Gastroesophageal sphincter (tissue), 3 donors: ENCODE data around the gene ITGAL.

Experiments used
- POLR2A ChIP-seq, 2 donors: fragments of 450-650 bp; IDR thresholded peaks; one replicate each; pipeline ENCODE4 v1.6.1; 2017; ENCODE audit warnings: antibody characterized with exemption in 2 of 2, mild to moderate bottlenecking in 2 of 2, moderate library complexity in 1 of 2
- TF ChIP-seq, protein P1 (sequence below), 4 experiments: fragments of 200-600 bp in 2 of 4; fragments of 450-650 bp in 2 of 4; sonication (generic) in 1 of 4; IDR thresholded peaks; one replicate each; pipeline ENCODE4 v1.5.1; 2017 to 2019; ENCODE audit warnings: antibody characterized with exemption in 4 of 4, mild to moderate bottlenecking in 2 of 4, moderate library complexity in 2 of 4

DNA sequence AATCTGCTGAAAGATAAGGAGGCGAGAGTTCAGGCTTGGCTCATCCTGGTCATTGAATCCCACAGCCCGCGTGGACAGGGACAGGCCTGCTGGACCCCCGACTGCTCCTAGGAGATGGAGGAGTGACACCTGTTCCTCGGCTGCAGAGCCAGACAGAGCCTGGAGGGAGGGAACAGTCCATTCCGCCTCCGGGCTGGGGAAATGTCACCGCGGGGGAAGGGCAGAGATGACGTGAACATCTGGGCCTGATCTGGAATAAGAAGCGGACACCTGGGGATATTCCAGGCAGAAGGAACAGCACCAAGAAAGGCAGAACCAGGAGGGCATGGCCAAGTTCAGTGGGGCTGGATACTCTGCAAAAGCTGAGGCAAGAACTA, 60.6 kb downstream of the ITGAL start:
- TF ChIP-seq, protein P1, sequence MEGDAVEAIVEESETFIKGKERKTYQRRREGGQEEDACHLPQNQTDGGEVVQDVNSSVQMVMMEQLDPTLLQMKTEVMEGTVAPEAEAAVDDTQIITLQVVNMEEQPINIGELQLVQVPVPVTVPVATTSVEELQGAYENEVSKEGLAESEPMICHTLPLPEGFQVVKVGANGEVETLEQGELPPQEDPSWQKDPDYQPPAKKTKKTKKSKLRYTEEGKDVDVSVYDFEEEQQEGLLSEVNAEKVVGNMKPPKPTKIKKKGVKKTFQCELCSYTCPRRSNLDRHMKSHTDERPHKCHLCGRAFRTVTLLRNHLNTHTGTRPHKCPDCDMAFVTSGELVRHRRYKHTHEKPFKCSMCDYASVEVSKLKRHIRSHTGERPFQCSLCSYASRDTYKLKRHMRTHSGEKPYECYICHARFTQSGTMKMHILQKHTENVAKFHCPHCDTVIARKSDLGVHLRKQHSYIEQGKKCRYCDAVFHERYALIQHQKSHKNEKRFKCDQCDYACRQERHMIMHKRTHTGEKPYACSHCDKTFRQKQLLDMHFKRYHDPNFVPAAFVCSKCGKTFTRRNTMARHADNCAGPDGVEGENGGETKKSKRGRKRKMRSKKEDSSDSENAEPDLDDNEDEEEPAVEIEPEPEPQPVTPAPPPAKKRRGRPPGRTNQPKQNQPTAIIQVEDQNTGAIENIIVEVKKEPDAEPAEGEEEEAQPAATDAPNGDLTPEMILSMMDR (IDR thresholded peaks at IDR 0.05), result no peak
- no peak for TF ChIP-seq POLR2A (IDR thresholded peaks at IDR 0.05)
